C4-2B (cell line): Measurements from ENCODE around the gene PPFIA3.

Source experiments
- H3K27ac ChIP-seq: fragments of 450-650 bp; 2 replicates; pipeline ENCODE4 v1.5.1; 2017
- CTCF ChIP-seq: fragments of 450-650 bp; conservative IDR thresholded peaks from 2 replicates; pipeline ENCODE4 v1.5.1; 2017; ENCODE audit warnings: mild to moderate bottlenecking
- ZFX ChIP-seq: fragments of 450-650 bp; IDR thresholded peaks from 2 replicates; pipeline ENCODE4 v1.6.1; 2017

The PPFIA3 gene

GRCh38 chr19:49150106-49150943 lies 31.0 kb downstream of the PPFIA3 start:
- H3K27ac ChIP-seq, result peak overlapping the region; percentile 95
- TF ChIP-seq CTCF (no peak), ZFX (peak; percentile 44; the same call in 1 of the 2 replicates)

GRCh38 chr19:49150944-49151243 lies 31.6 kb downstream of the PPFIA3 start:
- TF ChIP-seq CTCF (no peak), ZFX (no peak)
- peak overlapping the region; percentile 95 for H3K27ac ChIP-seq

- TF ChIP-seq ZFX (no peak), CTCF (no peak)
- peak overlapping the region; percentile 95 for H3K27ac ChIP-seq
Measured at GRCh38 chr19:49151267-49152118, 32.1 kb downstream of the PPFIA3 start.

GRCh38 chr19:49152119-49152550 lies 32.8 kb downstream of the PPFIA3 start:
- no peak for TF ChIP-seq CTCF
- no peak for TF ChIP-seq ZFX
- H3K27ac ChIP-seq, result peak overlapping the region; percentile 95

GRCh38 chr19:49153167-49153809 lies 33.9 kb downstream of the PPFIA3 start:
- H3K27ac ChIP-seq, result peak overlapping the region; percentile 95; the same call in 1 of the 2 replicates
- TF ChIP-seq CTCF (no peak), ZFX (no peak)

- TF ChIP-seq ZFX (no peak), CTCF (no peak)
Measured at GRCh38 chr19:49154279-49154678, 34.9 kb downstream of the PPFIA3 start.

More at GRCh38 chr19:49154279-49154678, 34.9 kb downstream of the PPFIA3 start:
- no peak overlapping the region for H3K27ac ChIP-seq
